ENCODE data around the gene TMOD4. TPM values are rescaled to one million over a fixed set of nuclear protein-coding genes. Genes with fewer than 3 reads are reported as not detected.

The TMOD4 gene
- total RNA-seq, 6 donors from 2014 or later, result 0.57 to 0.88 TPM; not detected in 4

DNA sequence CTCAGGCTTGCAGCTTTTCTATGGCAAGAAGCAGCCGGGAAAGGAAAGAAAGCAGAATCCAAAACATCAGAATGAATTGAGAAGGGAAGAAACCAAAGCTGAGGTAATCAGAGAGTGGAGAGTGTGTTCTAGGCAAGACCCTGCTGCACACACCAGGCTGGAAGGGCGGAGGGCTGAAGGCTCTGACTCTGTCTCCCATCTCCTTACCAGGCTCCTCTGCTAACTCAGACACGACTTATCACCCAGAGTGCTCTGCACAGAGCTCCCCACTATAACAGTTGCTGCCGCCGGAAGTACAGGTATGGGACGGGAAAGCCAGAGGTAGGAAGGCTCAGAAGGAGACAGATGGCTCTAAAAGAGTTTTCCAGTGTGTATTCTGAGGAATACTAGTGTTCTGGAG lies 8.7 kb downstream of the TMOD4 start:
- no peak overlapping the region for H3K27ac ChIP-seq

DNA sequence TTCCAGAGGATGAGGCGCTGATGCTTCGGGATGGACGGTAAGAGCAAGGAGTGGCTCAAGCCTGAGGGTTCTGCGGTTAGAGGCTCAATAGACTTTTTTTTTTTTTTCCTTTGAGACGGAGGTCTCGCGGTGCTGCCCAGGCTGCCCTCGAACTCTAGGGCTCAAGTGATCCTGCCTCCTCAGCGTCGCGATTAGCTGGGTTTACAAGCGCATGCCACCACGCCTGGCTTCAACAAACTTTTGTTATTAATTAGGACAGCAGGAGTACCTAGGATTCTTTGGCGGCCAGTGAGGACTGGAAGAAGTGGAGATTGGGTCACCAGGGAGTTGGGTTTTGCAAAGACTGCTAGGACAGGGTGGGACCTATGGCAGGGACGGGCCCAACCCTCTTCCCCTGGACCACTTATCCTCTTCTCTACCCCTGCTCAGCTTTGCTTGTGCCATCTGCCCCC lies 9.2 kb downstream of the TMOD4 start:
- TF ChIP-seq CTCF (IDR thresholded peaks at IDR 0.05) (no peak), POLR2A (IDR thresholded peaks at IDR 0.05) (no peak), POLR2AphosphoS5 (IDR thresholded peaks at IDR 0.05) (no peak), EP300 (IDR thresholded peaks at IDR 0.05) (no peak)
- peak overlapping the region; percentile 42 to 72 (median 68) for H3K4me3 ChIP-seq
- 5 to 6% methylated on average over 15 of the region's 15 CpGs for WGBS, 2 donors
- DNase-seq, result no peak
- no peaks in the 10 kb centered on the region for H3K9me3 ChIP-seq
- H3K4me1 ChIP-seq, result peaks cover 18 to 35% (median 24%) of the 10 kb centered on the region in 4 donors
- no peaks in the 10 kb centered on the region for H3K27me3 ChIP-seq
- peaks cover 2 to 47% (median 30%) of the 10 kb centered on the region in 4 donors for H3K36me3 ChIP-seq
- peak overlapping the region; percentile 59 to 87 (median 84) for H3K27ac ChIP-seq
- peak in 1 of 2 donors; percentile 24 for ATAC-seq (ENCODE audit: low FRiP score in 2 of 2)

More for the DNA sequence above, 8.7 kb downstream of the TMOD4 start:
- TF ChIP-seq POLR2A (IDR thresholded peaks at IDR 0.05) (no peak), EP300 (IDR thresholded peaks at IDR 0.05) (no peak), CTCF (IDR thresholded peaks at IDR 0.05) (no peak), POLR2AphosphoS5 (IDR thresholded peaks at IDR 0.05) (no peak)
- ATAC-seq (ENCODE audit: low FRiP score in 2 of 2), result no peak
- H3K36me3 ChIP-seq, result peaks cover 2 to 43% (median 29%) of the 10 kb centered on the region in 4 donors
- H3K4me3 ChIP-seq, result peak overlapping the region in 1 of 4 donors; percentile 70
- peaks cover 18 to 35% (median 24%) of the 10 kb centered on the region in 4 donors for H3K4me1 ChIP-seq
- H3K9me3 ChIP-seq, result no peaks in the 10 kb centered on the region
- DNase-seq, result no peak
- H3K27me3 ChIP-seq, result no peaks in the 10 kb centered on the region
- WGBS, 2 donors, result 90% methylated on average over 6 of the region's 6 CpGs

- Histone ChIP-seq H3K27ac (peak within 1 kb of the TSS; percentile 65 to 87 (median 84)), H3K27me3 (no peaks in the 10 kb centered on the region), H3K4me1 (peaks cover 18 to 35% (median 24%) of the 10 kb centered on the region in 4 donors), H3K36me3 (peaks cover 3 to 47% (median 29%) of the 10 kb centered on the region in 4 donors), H3K9me3 (no peaks in the 10 kb centered on the region), H3K4me3 (peak within 1 kb of the TSS; percentile 49 to 72 (median 68))
- DNase-seq, result peak in 1 of 2 donors; percentile 97
- ATAC-seq (ENCODE audit: low FRiP score in 2 of 2), result peak; percentile 97
- WGBS, 2 donors, result 0% methylated on average over 38 of the region's 38 CpGs
- TF ChIP-seq POLR2A (IDR thresholded peaks at IDR 0.05) (peak in 3 of 4 donors; percentile 39 to 79 (median 58)), POLR2AphosphoS5 (IDR thresholded peaks at IDR 0.05) (peak; percentile 99 to 100), CTCF (IDR thresholded peaks at IDR 0.05) (peak in 5 of 6 experiments; percentile 23 to 62 (median 51)), EP300 (IDR thresholded peaks at IDR 0.05) (peak in 2 of 4 donors; percentile 87 to 92)
These were observed 9.9 kb downstream of the TMOD4 start, which contains the start of the genes LYSMD1 and SCNM1 for GRCh38 chr1:151165738-151166504. LYSMD1 (minus strand) TSS chr1:151165902; CDS start chr1:151165258, 644 bp downstream. SCNM1 (plus strand) TSS chr1:151166144; CDS start chr1:151166153, 9 bp downstream.

- H3K9me3 ChIP-seq, result no peaks in the 10 kb centered on the region
- peak overlapping the region; percentile 49 to 72 (median 68) for H3K4me3 ChIP-seq
- ATAC-seq (ENCODE audit: low FRiP score in 2 of 2) (peak in 1 of 2 donors; percentile 72), DNase-seq (peak in 1 of 2 donors; percentile 25)
- peaks cover 6 to 47% (median 29%) of the 10 kb centered on the region in 4 donors for H3K36me3 ChIP-seq
- 11 to 24% methylated on average over 15 of the region's 15 CpGs for WGBS, 2 donors
- H3K4me1 ChIP-seq, result peaks cover 18 to 35% (median 24%) of the 10 kb centered on the region in 4 donors
- TF ChIP-seq CTCF (IDR thresholded peaks at IDR 0.05) (no peak), POLR2AphosphoS5 (IDR thresholded peaks at IDR 0.05) (no peak), POLR2A (IDR thresholded peaks at IDR 0.05) (no peak), EP300 (IDR thresholded peaks at IDR 0.05) (no peak)
- H3K27ac ChIP-seq, result peak overlapping the region; percentile 65 to 87 (median 84)
- H3K27me3 ChIP-seq, result no peaks in the 10 kb centered on the region
These were observed 10.5 kb downstream of the TMOD4 start for GRCh38 chr1:151165281-151165737.
